IMR-90 (cell line): ENCODE data around the gene DIP2C.

ENCODE experiments used
- CTCF ChIP-seq: conservative IDR thresholded peaks from 2 replicates; pipeline ENCODE4 v1.5.1; 2012; ENCODE audit warnings: mild to moderate bottlenecking, low read depth, low read length, improper control_type of control experiment
- FOS ChIP-seq: fragments of 150-350 bp; IDR thresholded peaks from 2 replicates; pipeline ENCODE4 v1.6.1; 2016; ENCODE audit warnings: low read depth, low read length
- MAFK ChIP-seq: IDR thresholded peaks from 2 replicates; pipeline ENCODE4 v1.6.1; 2012; ENCODE audit warnings: low read depth, low read length, improper control_type of control experiment
- POLR2A ChIP-seq: IDR thresholded peaks from 2 replicates; pipeline ENCODE4 v1.6.1; 2012; ENCODE audit warnings: mild to moderate bottlenecking, low read depth, low read length
- RAD21 ChIP-seq: IDR thresholded peaks from 2 replicates; pipeline ENCODE4 v1.6.1; 2012; ENCODE audit warnings: low read length, improper control_type of control experiment
- RCOR1 ChIP-seq: IDR thresholded peaks from 2 replicates; pipeline ENCODE4 v1.6.1; 2012; ENCODE audit warnings: mild to moderate bottlenecking, low read length, improper control_type of control experiment; ENCODE audit not compliant: insufficient replicate concordance

- TF ChIP-seq RAD21 (no peak), CTCF (no peak), RCOR1 (no peak), MAFK (no peak), POLR2A (no peak), FOS (no peak)
Observed at GRCh38 chr10:489330-489729, 200.1 kb downstream of the DIP2C start.
